Gastroesophageal sphincter (tissue), 4 donors: ENCODE data around the gene DNAH11. TPM values are rescaled to one million over a fixed set of nuclear protein-coding genes. Genes with fewer than 3 reads are reported as not detected.

Source experiments
- ATAC-seq: fragments of 150-250 bp; one replicate; pipeline ENCODE4 v1.9.1; 2016; ENCODE audit warnings: mild to moderate bottlenecking, moderate library complexity
- H3K27ac ChIP-seq, 4 donors: fragments of 200-600 bp; sonication (generic) in 3 of 4; 1 replicate in 3 of 4; 2 replicates in 1 of 4; pipeline ENCODE4 v1.5.1; 2016 to 2019
- H3K27me3 ChIP-seq: fragments of 200-600 bp; sonication (generic); one replicate; pipeline ENCODE4 v1.5.1; 2019
- H3K36me3 ChIP-seq, 2 donors: fragments of 200-600 bp; sonication (generic); one replicate each; pipeline ENCODE4 v1.5.1; 2019; ENCODE audit warnings: control low read depth in 1 of 2
- H3K4me1 ChIP-seq, 3 donors: fragments of 200-600 bp; sonication (generic); 1 replicate in 2 of 3; 2 replicates in 1 of 3; pipeline ENCODE4 v1.5.1; 2016 to 2019; ENCODE audit warnings: control low read depth in 2 of 3
- H3K4me3 ChIP-seq, 2 donors: fragments of 200-600 bp; sonication (generic); one replicate each; pipeline ENCODE4 v1.5.1; 2019; ENCODE audit warnings: mild to moderate bottlenecking in 1 of 2, moderate library complexity in 1 of 2
- H3K9me3 ChIP-seq, 3 donors: fragments of 200-600 bp; sonication (generic); one replicate each; pipeline ENCODE4 v1.5.1; 2017 to 2019; ENCODE audit warnings: control low read depth in 2 of 3
- EP300 ChIP-seq: sonication (generic); formaldehyde crosslinking; IDR thresholded peaks from one replicate; pipeline ENCODE4 v1.6.1; 2017; ENCODE audit warnings: antibody characterized with exemption, mild to moderate bottlenecking
- POLR2A ChIP-seq, 2 donors: fragments of 450-650 bp; IDR thresholded peaks; one replicate each; pipeline ENCODE4 v1.6.1; 2017; ENCODE audit warnings: antibody characterized with exemption in 2 of 2, mild to moderate bottlenecking in 2 of 2, moderate library complexity in 1 of 2
- POLR2AphosphoS5 ChIP-seq: sonication (generic); formaldehyde crosslinking; IDR thresholded peaks from one replicate; pipeline ENCODE4 v1.6.1; 2017; ENCODE audit warnings: antibody characterized with exemption
- WGBS, 2 donors: methylation state at CpG; one replicate each; pipeline ENCODE4 v1.1.5; 2018; ENCODE audit warnings: low coverage in 1 of 2; 5-methylcytosine and 5-hydroxymethylcytosine counted together
- total RNA-seq, 4 donors: library from RNA; depleted of rRNA; stranded (reverse); fragments of >200 nt; gene quantifications; one replicate each; pipeline ENCODE4 v1.1.0, GENCODE V29; 2016
- TF ChIP-seq, protein P1 (sequence below), 4 experiments: fragments of 200-600 bp in 2 of 4; fragments of 450-650 bp in 2 of 4; sonication (generic) in 1 of 4; IDR thresholded peaks; one replicate each; pipeline ENCODE4 v1.5.1; 2017 to 2019; ENCODE audit warnings: antibody characterized with exemption in 4 of 4, mild to moderate bottlenecking in 2 of 4, moderate library complexity in 2 of 4

The DNAH11 gene
- total RNA-seq, 4 donors from 2014 or later: 6.9 to 31.8 (median 10.4) TPM

DNA sequence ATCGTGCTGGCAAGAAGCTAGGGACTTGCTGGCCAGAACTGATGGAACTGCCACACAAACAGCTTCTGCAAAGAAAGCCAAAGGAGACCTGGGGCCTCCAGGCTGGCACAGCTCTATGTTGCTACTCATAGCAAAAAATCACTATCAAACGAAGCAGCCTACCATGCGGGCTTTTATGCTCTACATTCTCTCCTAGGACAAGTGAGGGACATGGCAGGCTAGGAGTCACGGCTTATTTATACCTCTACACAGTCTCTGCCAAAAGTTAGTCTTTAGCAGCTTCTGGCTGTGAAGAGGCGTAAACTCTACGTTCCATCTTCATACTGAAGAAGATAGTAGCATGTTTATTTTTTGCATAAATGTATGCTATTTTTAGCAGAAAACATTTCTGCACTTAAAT lies 367.4 kb downstream of the DNAH11 start:
- no peak for ATAC-seq
- H3K36me3 ChIP-seq: peaks cover 0 to 56% of the 10 kb centered on the region in 2 donors
- WGBS, 2 donors: 63 to 65% methylated on average over 4 to 6 of the region's 6 CpGs

DNA sequence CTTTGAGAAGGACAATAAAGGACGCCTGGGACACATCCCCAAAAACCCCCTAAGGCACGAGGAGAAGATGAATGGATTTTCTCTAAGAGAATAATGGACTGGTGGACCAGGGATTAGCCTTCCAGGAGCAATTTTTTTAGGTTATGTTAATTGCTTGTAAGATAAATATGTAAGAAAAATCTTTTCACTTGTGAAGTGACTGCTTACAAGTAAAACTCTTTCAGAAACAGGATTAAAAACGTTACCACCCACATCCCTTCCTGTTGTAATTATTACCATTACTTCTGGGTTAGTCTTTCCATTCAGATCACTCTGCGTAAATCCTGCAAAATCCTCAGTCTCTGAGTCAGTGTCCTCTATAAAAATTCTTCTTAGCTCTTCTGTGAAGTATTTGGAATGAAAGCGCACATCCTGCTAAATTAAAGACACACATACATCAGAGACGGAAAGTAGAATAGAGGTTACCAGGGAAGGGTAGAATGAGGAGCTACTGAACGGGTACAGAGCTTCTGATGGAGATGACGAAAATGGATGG lies 368.6 kb downstream of the DNAH11 start:
- Histone ChIP-seq H3K4me1 (peaks cover 2 to 23% (median 5%) of the 10 kb centered on the region in 3 donors), H3K27ac (no peak overlapping the region), H3K9me3 (peaks cover 0 to 1% (median 0%) of the 10 kb centered on the region in 3 donors), H3K27me3 (no peaks in the 10 kb centered on the region), H3K36me3 (peaks cover 0 to 51% of the 10 kb centered on the region in 2 donors), H3K4me3 (no peak overlapping the region)
- no peak for ATAC-seq
- no peak for TF ChIP-seq EP300
- TF ChIP-seq, protein P1, sequence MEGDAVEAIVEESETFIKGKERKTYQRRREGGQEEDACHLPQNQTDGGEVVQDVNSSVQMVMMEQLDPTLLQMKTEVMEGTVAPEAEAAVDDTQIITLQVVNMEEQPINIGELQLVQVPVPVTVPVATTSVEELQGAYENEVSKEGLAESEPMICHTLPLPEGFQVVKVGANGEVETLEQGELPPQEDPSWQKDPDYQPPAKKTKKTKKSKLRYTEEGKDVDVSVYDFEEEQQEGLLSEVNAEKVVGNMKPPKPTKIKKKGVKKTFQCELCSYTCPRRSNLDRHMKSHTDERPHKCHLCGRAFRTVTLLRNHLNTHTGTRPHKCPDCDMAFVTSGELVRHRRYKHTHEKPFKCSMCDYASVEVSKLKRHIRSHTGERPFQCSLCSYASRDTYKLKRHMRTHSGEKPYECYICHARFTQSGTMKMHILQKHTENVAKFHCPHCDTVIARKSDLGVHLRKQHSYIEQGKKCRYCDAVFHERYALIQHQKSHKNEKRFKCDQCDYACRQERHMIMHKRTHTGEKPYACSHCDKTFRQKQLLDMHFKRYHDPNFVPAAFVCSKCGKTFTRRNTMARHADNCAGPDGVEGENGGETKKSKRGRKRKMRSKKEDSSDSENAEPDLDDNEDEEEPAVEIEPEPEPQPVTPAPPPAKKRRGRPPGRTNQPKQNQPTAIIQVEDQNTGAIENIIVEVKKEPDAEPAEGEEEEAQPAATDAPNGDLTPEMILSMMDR (IDR thresholded peaks at IDR 0.05): no peak
- TF ChIP-seq POLR2A (IDR thresholded peaks at IDR 0.05): no peak
- TF ChIP-seq POLR2AphosphoS5: no peak
- 63 to 75% methylated on average over 3 to 8 of the region's 8 CpGs for WGBS, 2 donors

More for the DNA sequence above, 367.4 kb downstream of the DNAH11 start:
- Histone ChIP-seq H3K27ac (no peak overlapping the region), H3K4me3 (no peak overlapping the region), H3K27me3 (no peaks in the 10 kb centered on the region), H3K4me1 (peaks cover 2 to 23% (median 5%) of the 10 kb centered on the region in 3 donors), H3K9me3 (no peaks in the 10 kb centered on the region)
- TF ChIP-seq POLR2A (IDR thresholded peaks at IDR 0.05): no peak

DNA sequence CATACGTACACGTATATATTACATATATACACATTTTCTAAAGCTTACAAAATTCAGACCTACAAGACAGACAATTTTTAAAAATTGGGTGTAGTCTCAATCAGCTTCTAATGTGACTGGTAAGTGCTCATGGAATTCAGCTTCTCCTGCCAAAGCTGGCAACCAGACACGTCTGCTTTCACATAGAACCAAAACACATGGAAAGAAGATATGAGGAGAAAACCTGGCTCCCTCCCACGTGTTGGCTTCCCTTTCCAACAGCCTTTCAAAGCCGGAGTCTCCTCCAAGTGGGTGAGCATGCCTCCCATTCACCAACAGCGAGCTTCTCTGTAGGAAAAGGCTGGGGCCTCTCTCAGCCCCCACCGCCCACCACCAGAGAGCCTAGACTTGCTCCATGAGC lies 369.5 kb downstream of the DNAH11 start:
- TF ChIP-seq POLR2A (IDR thresholded peaks at IDR 0.05): no peak
- TF ChIP-seq POLR2AphosphoS5: no peak
- TF ChIP-seq, protein P1 (IDR thresholded peaks at IDR 0.05): no peak
- no peak for TF ChIP-seq EP300
- no peak overlapping the region for H3K4me3 ChIP-seq
- 27 to 37% methylated on average over 4 of the region's 7 CpGs for WGBS, 2 donors
- peaks cover 2 to 23% (median 5%) of the 10 kb centered on the region in 3 donors for H3K4me1 ChIP-seq
- ATAC-seq: no peak
- no peak overlapping the region for H3K27ac ChIP-seq
- peaks cover 0 to 1% (median 0%) of the 10 kb centered on the region in 3 donors for H3K9me3 ChIP-seq
- peaks cover 0 to 42% of the 10 kb centered on the region in 2 donors for H3K36me3 ChIP-seq
- no peaks in the 10 kb centered on the region for H3K27me3 ChIP-seq

DNA sequence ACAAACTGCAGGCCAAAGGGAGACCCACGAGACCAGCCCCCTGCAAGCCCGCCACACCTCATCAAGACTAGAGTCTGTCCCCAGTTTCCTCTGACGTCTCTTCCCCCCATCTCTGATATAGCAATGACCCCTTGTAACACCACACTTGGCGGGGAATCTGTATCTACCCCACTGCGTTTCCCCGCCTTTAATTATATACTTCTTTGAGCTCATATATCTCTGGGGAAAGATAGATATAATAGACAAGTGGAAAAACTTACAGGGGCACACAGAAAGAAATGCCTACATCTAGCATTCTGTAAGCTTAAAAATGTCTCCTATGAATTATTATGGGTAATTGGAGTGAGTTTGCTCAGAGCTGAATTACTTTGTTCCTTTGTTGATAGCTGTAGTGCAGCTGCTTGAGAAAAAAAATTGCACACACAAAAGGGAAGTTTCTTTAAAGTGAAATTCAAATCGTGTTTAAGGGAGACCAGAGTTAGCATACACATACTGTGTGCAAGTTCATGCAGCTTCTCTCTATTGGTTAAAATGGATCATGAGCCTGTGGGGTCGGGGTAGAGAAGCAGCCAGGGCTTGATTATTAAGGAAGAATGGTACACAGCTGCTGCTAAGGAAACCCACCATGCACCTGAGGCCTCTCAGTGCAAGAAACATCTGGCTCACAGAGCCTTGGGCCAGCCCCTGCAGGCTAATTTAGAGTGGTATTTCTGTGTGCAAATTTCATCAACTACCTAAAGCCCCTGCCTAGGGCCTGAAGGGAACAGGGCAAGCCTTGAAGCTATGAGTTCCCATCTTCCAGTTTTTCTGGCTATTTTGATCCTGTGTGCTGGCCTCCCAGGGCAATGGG lies 370.3 kb downstream of the DNAH11 start:
- no peak overlapping the region for H3K4me3 ChIP-seq
- H3K9me3 ChIP-seq: peaks cover 0 to 1% (median 0%) of the 10 kb centered on the region in 3 donors
- TF ChIP-seq, protein P1 (IDR thresholded peaks at IDR 0.05): no peak
- TF ChIP-seq POLR2AphosphoS5: no peak
- H3K4me1 ChIP-seq: peaks cover 2 to 23% (median 5%) of the 10 kb centered on the region in 3 donors
- ATAC-seq: no peak
- H3K36me3 ChIP-seq: peaks cover 0 to 34% of the 10 kb centered on the region in 2 donors
- WGBS, 2 donors: 73 to 84% methylated on average over 8 of the region's 8 CpGs
- H3K27ac ChIP-seq: no peak overlapping the region
- no peaks in the 10 kb centered on the region for H3K27me3 ChIP-seq

DNA sequence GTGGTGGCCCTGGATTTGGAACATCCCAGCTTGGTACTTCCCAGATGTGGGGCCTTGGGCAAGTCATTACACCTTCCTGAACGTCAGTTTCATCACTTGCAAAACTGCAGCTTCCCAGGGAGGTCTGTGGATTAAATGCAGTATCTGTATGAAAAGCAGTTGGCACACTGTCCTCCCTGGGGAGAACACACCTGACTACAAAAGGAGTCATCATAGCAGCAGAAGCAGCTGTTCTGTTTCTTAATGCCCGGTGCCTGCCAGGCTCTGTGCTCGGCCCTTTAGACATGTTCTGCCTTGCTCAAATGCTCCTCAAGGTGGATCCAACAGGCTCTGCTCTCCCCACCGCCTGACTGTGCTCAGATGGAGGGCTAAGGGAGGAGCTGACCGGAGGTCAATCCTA lies 371.8 kb downstream of the DNAH11 start:
- 90 to 93% methylated on average over 1 to 2 of the region's 5 CpGs for WGBS, 2 donors
- ATAC-seq: no peak
- TF ChIP-seq EP300 (no peak), POLR2A (IDR thresholded peaks at IDR 0.05) (no peak), POLR2AphosphoS5 (no peak)
- TF ChIP-seq, protein P1 (IDR thresholded peaks at IDR 0.05): no peak
- Histone ChIP-seq H3K4me3 (no peak overlapping the region), H3K4me1 (peaks cover 5 to 30% (median 6%) of the 10 kb centered on the region in 3 donors), H3K36me3 (peaks cover 0 to 24% of the 10 kb centered on the region in 2 donors), H3K27ac (no peak overlapping the region), H3K27me3 (no peaks in the 10 kb centered on the region), H3K9me3 (peaks cover 0 to 1% (median 0%) of the 10 kb centered on the region in 3 donors)
